GM06990 (cell line): ENCODE results near the gene C19orf33.

Experiments used
- DNase-seq: peaks from one replicate; pipeline ENCODE4 v3.0.0-alpha.2; 2011; ENCODE audit not compliant: insufficient read length; ENCODE audit errors: extremely low read depth
- H3K27me3 ChIP-seq: replicated peaks from 2 replicates; pipeline ENCODE4 v1.6.0; 2011; ENCODE audit warnings: low read length; ENCODE audit not compliant: control insufficient read depth, insufficient read depth
- H3K36me3 ChIP-seq: 2 replicates; pipeline ENCODE4 v1.5.1; 2011; ENCODE audit warnings: low read length; ENCODE audit not compliant: control insufficient read depth, insufficient read depth
- H3K4me3 ChIP-seq: replicated peaks from 2 replicates; pipeline ENCODE4 v1.5.1; 2011; ENCODE audit warnings: low read depth, mild to moderate bottlenecking, control low read depth, low read length
- CTCF ChIP-seq: IDR thresholded peaks from 2 replicates; pipeline ENCODE4 v1.5.1; 2011; ENCODE audit warnings: low read length, control low read depth, mild to moderate bottlenecking, inconsistent platforms; ENCODE audit not compliant: insufficient read depth, poor library complexity, severe bottlenecking

C19orf33 gene

GRCh38 chr19:38264486-38265212 lies 39.4 kb upstream of the C19orf33 start, which contains the start of gene SPINT2:
SPINT2 (plus strand) TSS chr19:38264573; CDS start chr19:38264893, 320 bp downstream.
- H3K36me3 ChIP-seq: no peaks in the 10 kb centered on the region
- DNase-seq: peak; percentile 65
- peak within 1 kb of the TSS; percentile 50 for H3K4me3 ChIP-seq
- no peak for TF ChIP-seq CTCF
- H3K27me3 ChIP-seq: no peaks in the 10 kb centered on the region; the same call in 1 of the 2 replicates

DNA sequence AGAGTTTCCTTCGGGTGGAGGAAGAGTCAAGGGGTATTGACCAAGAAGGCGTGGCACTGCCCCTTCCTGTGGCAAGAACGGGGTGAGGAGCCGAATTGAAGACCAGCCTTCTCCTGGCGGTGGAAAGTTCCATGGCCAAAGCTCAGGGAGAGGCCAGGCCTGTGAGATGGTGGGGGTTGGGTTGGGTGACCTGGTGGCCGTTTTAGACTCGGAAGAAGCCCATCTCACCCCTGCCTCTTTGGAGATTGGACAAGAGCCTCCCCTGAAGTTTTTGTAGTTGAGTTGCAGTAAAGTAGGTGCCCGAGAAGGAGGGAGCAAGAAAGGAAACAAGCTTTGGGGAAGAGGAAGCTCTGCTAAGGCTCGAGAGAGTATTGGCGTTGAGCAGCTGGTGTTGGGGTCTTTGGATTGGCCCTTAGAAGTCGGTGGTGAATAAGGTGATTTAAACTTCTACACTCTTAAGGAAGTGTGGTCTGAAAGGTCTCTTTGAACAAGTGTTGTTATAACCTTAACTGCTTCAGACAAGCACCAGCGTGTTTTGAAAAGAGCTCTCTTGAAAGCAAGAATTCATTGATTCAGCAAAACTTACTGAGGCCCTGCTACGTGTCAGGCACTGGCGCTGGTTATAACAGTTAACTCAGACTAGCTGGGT lies 38.7 kb upstream of the C19orf33 start:
- TF ChIP-seq CTCF: no peak
- no peaks in the 10 kb centered on the region; the same call in 1 of the 2 replicates for H3K27me3 ChIP-seq
- DNase-seq: no peak

DNA sequence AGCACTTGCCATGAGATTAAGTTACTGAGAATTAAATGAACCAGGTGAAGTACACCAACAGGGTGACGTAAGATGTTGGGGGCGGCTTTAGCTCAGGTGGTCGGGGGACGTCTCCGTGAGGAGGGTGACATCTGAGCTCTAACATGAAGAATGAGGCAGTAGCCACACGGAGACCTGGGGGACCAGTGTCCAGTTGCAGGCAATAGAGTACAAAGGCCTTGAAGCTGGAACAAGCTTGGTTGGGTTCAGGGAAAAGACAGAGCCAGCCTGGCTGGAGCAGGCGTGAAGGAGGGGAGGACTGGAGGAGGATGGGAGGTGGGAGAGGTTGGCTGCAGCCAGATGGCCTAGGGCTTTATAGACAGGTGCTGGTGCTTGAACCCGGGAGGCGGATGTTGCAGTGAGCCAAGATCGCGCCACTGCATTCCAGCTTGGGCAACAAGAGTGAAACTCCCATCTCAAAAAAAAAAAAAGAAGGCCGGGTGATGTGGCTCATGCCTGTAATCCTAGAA lies 38.1 kb upstream of the C19orf33 start:
- Histone ChIP-seq H3K27me3 (no peaks in the 10 kb centered on the region; the same call in 1 of the 2 replicates), H3K4me3 (no peak overlapping the region), H3K36me3 (no peaks in the 10 kb centered on the region)
- DNase-seq: no peak
- TF ChIP-seq CTCF: no peak

More for the DNA sequence above, 38.7 kb upstream of the C19orf33 start:
- Histone ChIP-seq H3K4me3 (peak overlapping the region; percentile 50), H3K36me3 (no peaks in the 10 kb centered on the region)

DNA sequence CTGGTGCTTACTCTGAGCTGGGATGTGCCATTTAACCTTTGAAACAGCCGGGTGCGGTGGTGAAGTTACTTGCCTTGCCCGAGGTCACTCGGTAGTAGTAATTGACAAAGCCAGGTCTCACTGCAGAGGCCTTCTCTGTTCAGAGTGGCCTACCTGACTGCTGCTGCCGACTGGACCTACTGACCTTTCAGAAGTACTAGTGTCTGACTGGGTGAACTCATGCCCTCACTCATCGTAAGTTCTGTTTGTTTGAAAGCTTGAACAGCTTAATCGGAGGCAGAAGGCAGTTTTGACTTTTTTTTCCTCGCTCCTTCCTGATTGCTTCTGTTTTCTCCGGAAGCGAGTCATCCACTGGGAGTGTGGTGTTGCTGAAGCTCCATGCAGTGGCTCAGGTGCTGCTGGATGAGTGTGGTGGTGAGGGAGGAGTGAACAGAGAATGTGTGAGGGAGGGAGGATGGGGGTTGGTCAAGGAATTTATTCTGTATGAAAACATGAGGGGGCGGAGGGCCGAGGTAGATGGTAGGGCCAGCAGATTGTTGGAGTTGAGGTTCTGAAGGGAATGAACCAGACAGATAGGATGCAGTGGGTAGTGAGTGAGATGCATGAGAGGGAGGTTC lies 37.0 kb upstream of the C19orf33 start:
- DNase-seq: no peak
- Histone ChIP-seq H3K36me3 (no peaks in the 10 kb centered on the region), H3K4me3 (no peak overlapping the region), H3K27me3 (no peaks in the 10 kb centered on the region; the same call in 1 of the 2 replicates)
- no peak for TF ChIP-seq CTCF

GRCh38 chr19:38267761-38268483 lies 36.1 kb upstream of the C19orf33 start:
- H3K36me3 ChIP-seq: no peaks in the 10 kb centered on the region
- no peak for TF ChIP-seq CTCF
- H3K4me3 ChIP-seq: no peak overlapping the region
- DNase-seq: no peak
- H3K27me3 ChIP-seq: no peaks in the 10 kb centered on the region; the same call in 1 of the 2 replicates
